Measurements from ENCODE around the gene ADAM20.

- TF ChIP-seq CTCF (conservative IDR thresholded peaks at IDR 0.05 in 1 of 2, IDR thresholded peaks at IDR 0.05 in 1 of 2; ENCODE audit: low read depth in 1 of 2, low read length in 2 of 2) (no peak), EZH2 (IDR thresholded peaks at IDR 0.05; ENCODE audit: low read length, missing control alignments) (no peak)
These were observed 38.2 kb upstream of the ADAM20 start for GRCh38 chr14:70573050-70573449.

Measured in fibroblast of lung (primary cell).